ENCODE results near the gene CA5A.
A peak's percentile ranks its signal among the peaks of the same experiment; 100 is the strongest.
"Not testable (repeated sequence)": the region's sequence is repeated elsewhere in the genome, so short reads cannot be mapped to it uniquely, and the experiment has no call there.

CA5A gene

GRCh38 chr16:87922250-87922871 lies 14.0 kb downstream of the CA5A start:
- no peak for DNase-seq

- no peak for DNase-seq
Observed at GRCh38 chr16:87921236-87921773, 15.0 kb downstream of the CA5A start.

DNA sequence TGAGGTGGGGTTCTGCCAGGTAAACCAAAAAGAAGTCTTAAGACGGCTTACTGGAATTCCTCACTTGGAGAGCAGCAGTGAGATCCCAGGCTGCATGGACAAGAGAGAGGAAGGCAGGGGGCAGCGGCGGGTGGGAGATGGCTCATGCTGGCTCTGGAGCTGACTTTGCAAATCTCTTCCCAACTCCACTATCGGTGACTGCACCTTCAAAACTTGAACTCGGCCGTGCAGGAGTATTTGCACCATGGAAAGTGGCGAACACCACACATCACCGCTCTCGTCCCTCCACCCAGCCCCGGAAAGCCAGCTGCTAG lies 16.7 kb downstream of the CA5A start:
- DNase-seq: no peak

DNA sequence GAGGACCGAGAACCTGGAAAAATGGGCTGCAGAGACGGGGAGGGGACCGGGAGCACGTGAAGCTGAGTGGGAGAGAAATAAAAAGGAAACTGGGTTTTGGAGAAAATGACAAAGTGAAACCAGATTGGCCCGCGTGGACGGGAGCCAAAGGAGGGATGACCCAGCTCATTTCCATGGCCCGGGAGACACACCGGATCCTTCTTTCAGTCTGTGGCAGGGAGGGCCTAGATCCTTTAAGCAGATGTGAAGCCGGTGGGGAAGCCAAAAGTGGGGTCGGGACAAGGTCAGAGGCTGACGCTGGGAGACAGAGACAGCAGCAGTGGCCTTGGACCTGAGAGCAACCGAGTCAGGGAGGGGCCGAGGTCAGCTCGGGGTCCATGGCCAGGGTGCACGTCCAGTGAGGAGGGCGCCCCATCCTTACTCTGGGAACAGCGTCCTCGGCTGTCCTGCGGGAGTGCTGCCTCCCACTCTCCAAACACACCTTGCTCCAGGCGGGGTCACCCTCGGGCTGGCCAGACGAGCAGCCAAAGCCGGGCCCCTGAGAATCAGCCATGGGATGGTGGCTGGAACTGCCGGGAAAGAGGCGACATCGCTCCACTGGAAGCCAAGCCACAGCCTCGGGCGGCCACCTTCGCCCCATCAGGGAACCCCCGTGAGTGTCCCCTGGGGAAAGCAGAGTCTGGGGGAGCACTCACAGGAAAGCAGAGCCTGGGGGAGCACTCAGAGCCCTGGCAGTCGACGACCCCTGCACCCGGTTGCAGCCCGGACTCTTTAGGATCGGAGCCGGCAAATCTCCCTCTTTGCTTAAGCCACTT lies 17.3 kb downstream of the CA5A start:
- peak; percentile 54 to 76 (median 61) for DNase-seq

DNA sequence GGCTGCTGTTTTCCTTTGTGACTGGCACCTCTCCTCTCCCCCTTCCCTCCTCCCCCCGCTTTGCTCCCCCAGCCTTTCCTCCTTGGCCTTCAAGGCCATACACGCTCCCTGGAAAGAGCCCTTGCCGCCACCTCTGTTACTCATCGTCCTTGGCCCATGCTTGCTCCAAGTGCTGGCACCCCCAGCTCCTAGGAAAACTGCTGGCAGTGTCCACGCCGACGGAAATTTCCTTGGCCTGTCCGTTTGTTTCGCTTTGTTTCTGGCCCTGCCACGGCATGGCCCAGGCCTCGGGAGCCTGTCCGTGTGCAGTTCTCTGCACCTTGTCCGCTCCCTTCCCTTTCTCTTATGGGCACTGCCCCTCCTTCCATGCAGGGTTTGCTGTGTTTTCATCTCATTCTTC lies 18.0 kb downstream of the CA5A start:
- DNase-seq: no peak

DNA sequence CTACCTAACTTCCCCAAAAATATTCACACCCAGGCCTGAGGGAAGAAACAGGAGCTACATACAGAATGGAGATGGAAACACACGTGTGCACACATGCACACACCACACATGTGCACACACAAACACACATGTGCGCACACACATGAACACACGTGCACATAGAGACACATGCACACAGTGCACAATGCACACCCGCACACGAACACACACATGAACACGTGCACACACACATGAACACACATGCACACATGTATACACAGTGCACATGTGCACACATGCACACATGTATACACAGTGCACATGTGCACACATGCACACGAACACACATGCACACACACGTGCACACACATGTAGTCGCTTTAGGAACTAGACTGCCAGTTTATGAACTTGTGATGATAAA lies 18.8 kb downstream of the CA5A start:
- DNase-seq: no peak

- no peak for DNase-seq
Observed at GRCh38 chr16:87914812-87915211, 21.5 kb downstream of the CA5A start.

DNA sequence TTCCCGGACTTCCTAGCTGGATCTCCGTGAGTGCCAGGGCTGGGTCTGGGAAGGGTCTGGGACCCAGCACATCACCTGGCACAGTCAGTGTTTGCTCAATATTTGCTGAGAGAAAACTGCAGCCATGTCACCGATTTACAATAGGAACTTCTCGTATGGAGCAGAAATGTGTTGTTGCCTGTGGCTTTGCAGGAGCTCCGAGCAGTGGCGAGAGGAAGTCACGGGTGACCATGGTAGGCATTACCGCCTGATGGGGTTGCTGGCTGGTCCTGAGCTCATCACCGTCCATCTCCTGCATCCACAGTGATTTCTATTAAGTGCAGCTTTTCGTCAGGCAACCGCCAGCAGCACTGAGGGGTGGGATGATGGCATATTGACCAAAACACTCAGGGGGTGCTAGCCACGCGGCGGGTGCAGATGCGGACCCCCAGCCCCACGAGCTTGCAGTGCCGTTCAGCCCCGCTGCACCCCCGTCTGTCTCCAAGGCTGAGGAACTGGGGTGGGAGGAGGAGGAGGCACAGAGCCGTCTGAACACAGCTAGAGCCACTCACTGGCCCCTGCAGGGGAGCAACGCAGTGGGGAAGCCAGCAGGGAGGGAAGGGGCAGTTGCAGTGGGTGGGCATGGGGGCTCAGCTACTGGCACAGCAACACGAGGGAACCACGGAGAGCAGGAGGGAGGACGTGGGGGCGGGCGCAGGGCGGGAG lies 22.2 kb downstream of the CA5A start:
- DNase-seq: peak in 3 of 4 experiments; percentile 26 to 60 (median 35)

- not testable (repeated sequence) for DNase-seq
Observed at GRCh38 chr16:87912691-87913090, 23.6 kb downstream of the CA5A start.

- DNase-seq: not testable (repeated sequence)
Observed at GRCh38 chr16:87911106-87911763, 25.1 kb downstream of the CA5A start.

- DNase-seq: peak; percentile 74 to 91 (median 86)
Observed at GRCh38 chr16:87909203-87909935, 27.0 kb downstream of the CA5A start.

GRCh38 chr16:87908101-87908500 lies 28.2 kb downstream of the CA5A start:
- not testable (repeated sequence) for DNase-seq

DNA sequence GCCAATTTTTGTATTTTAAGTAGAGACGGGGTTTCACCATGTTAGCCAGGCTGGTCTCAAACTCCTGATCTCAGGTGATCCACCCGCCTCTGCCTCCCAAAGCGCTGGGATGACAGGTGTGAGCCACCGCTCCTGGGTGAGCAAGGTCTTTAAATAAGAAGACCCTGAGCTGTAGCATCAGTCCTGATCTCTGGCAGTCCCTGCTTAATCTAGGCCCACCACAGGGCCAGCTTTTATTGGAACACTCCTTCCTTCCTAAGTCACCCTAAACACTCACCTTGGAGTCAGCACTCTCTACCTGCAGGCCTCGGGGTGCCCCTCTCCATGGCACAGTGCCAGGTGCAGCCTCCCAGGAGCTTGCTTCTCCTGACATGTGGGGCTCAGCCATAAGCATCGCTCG lies 30.8 kb downstream of the CA5A start:
- DNase-seq: not testable (repeated sequence)

DNA sequence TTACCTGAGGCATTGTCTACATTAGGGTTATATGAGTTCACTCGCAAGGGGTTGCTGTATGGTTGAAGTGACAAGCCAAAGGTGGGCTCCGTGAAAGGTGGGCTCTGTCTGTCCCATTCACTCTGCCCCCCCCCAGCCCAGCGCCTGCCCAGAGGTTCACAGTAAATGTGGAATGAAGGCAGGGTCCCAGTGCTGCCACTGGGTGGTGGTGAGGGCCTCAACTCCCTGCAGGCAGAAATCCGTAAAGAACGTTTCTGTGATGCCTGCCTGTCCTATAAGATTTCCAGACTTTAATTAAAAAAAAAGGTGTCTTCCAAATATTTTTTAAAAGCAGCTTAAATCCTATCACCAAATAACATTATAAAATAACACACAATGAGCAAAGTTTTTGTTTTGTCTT lies 31.4 kb downstream of the CA5A start:
- not testable (repeated sequence) for DNase-seq

DNA sequence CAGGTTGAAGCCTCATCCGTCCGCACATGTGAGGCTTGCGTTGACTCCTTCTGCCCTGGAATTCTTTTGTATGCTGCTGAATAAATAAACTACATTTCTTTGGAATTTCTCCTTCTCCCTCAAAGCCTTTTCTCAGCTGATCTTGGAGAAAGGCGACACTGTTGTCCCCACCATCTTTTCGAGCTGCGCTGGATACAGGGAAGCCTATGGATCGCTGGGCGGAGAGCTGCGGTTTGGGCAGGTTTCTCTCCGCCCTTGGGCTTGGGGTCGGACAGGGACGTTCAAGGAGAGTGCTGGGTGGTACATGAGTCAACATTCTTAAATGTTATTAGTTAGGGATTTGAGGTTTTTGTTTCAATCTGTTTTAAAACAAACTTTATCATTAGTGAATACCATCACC lies 35.8 kb downstream of the CA5A start:
- DNase-seq: not testable (repeated sequence)

GRCh38 chr16:87897521-87898505 lies 38.5 kb downstream of the CA5A start:
- peak in 1 of 4 experiments; percentile 33 for DNase-seq

- DNase-seq: not testable (repeated sequence)
Observed at GRCh38 chr16:87896924-87897520, 39.3 kb downstream of the CA5A start.

DNA sequence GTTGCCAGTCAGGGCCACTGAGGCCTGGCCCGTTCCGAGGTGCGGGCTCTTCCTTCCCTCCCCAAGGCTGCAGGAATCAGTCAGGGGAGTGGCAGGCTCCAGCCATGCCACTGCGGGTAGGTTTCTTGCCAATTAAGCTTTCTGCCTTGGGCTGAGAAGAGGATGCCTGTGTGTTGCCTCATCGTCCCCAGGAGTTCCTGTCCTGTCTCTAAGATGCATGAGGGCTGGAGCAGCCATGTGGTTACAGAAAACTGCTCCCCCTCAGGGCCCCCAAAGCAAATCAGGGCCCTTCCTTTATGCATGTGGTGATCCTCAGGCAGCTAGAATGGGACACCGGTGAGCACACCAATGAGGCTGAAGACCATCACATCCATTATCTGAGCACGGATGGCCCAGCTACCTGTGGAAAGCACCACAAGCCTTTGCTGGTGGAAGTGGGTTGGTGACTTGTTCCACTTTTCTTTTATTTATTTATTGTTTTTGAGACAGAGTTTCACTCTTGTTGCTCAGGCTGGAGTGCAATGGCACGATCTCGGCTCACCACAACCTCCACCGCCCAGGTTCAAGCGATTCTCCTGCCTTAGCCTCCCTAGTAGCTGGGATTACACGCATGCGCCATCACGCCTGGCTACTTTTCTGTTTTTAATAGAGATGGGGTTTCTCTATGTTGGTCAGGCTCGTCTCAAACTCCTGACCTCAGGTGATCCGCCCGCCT lies 40.0 kb downstream of the CA5A start:
- DNase-seq: peak; percentile 36 to 64 (median 55)

GRCh38 chr16:87895641-87896141 lies 40.6 kb downstream of the CA5A start:
- peak; percentile 91 to 96 (median 93) for DNase-seq
